Peyer's patch (tissue), 4 donors: Measurements from ENCODE around the gene BCL2L12.

ENCODE experiments used
- CTCF ChIP-seq, 6 experiments: fragments of 450-650 bp in 4 of 6; fragments of 200-600 bp in 2 of 6; sonication (generic) in 1 of 6; IDR thresholded peaks; one replicate each; pipeline ENCODE4 v1.5.1; 2017 to 2019; ENCODE audit warnings: antibody characterized with exemption in 6 of 6, mild to moderate bottlenecking in 3 of 6, moderate library complexity in 1 of 6
- POLR2A ChIP-seq, 2 donors: fragments of 450-650 bp; IDR thresholded peaks; one replicate each; pipeline ENCODE4 v1.5.1; 2017; ENCODE audit warnings: antibody characterized with exemption in 2 of 2, mild to moderate bottlenecking in 2 of 2, moderate library complexity in 2 of 2

- TF ChIP-seq CTCF (IDR thresholded peaks at IDR 0.05), result no peak
- TF ChIP-seq POLR2A (IDR thresholded peaks at IDR 0.05), result no peak
These were observed 49.2 kb upstream of the BCL2L12 start for GRCh38 chr19:49616532-49616931.
